ENCODE results near the gene GSTT2B. TPM values are rescaled to one million over a fixed set of nuclear protein-coding genes. Genes with fewer than 3 reads are reported as not detected.
"Not testable (repeated sequence)": the region's sequence is repeated elsewhere in the genome, so short reads cannot be mapped to it uniquely, and the experiment has no call there.

Gene GSTT2B
- polyA plus RNA-seq, 3 donors: 0.25 to 0.72 TPM; not detected in 1

- intact Hi-C loops (cut with micrococcal nuclease): no loop called here
- no peaks in the 10 kb centered on the region for H3K27me3 ChIP-seq (ENCODE audit: control insufficient read depth in 2 of 2, insufficient read depth in 2 of 2, low read length in 2 of 2)
- H3K27me3 Mint-ChIP-seq (ENCODE audit: low read depth in 3 of 3): peaks cover 3 to 12% (median 7%) of the 10 kb centered on the region in 3 donors
- peaks cover 9% of the 10 kb centered on the region for H3K4me1 Mint-ChIP-seq
- no peaks in the 10 kb centered on the region for H3K4me1 ChIP-seq (ENCODE audit: control insufficient read depth in 1 of 2, insufficient read depth in 2 of 2, low read length in 2 of 2)
- H3K4me3 ChIP-seq (replicated peaks in 1 of 3; ENCODE audit: low read depth in 2 of 3, low read length in 3 of 3): no peak overlapping the region
- WGBS (ENCODE audit: insufficient coverage): 100% methylated on average over 2 of the region's 3 CpGs
- H3K27ac ChIP-seq (ENCODE audit: low read depth in 1 of 2, low read length in 2 of 2): no peak overlapping the region
- H3K79me2 ChIP-seq (ENCODE audit: insufficient read depth, low read length): no peaks in the 10 kb centered on the region
- H4K20me1 ChIP-seq (ENCODE audit: insufficient read depth, low read length): no peaks in the 10 kb centered on the region
- no peaks in the 10 kb centered on the region for H3K36me3 Mint-ChIP-seq
- no peak for DNase-seq
- no peak overlapping the region for H3K4me3 Mint-ChIP-seq
- no peak overlapping the region for H3K4me2 ChIP-seq (replicated peaks; ENCODE audit: extremely low read depth, low read length, poor library complexity, severe bottlenecking)
- no peaks in the 10 kb centered on the region for H3K9me3 ChIP-seq (replicated peaks in 1 of 2; ENCODE audit: control insufficient read depth in 1 of 2, insufficient read depth in 1 of 2, low read length in 2 of 2)
- H3K27ac Mint-ChIP-seq: no peak overlapping the region
- no peak overlapping the region for H2AFZ ChIP-seq (ENCODE audit: insufficient read depth, low read depth, low read length, poor library complexity, severe bottlenecking)
- no peak for TF ChIP-seq CTCF (IDR thresholded peaks at IDR 0.05)
- H3K9me3 Mint-ChIP-seq: peaks cover 0 to 1% (median 0%) of the 10 kb centered on the region in 7 donors
- no peak overlapping the region for H3K9ac ChIP-seq (ENCODE audit: insufficient read depth, low read length, poor library complexity, severe bottlenecking)
- no peaks in the 10 kb centered on the region for H3K36me3 ChIP-seq (replicated peaks in 1 of 2; ENCODE audit: control insufficient read depth in 1 of 2, insufficient read depth in 2 of 2, low read length in 2 of 2)
These were observed 36.1 kb upstream of the GSTT2B start for GRCh38 chr22:23997092-23997491.

DNA sequence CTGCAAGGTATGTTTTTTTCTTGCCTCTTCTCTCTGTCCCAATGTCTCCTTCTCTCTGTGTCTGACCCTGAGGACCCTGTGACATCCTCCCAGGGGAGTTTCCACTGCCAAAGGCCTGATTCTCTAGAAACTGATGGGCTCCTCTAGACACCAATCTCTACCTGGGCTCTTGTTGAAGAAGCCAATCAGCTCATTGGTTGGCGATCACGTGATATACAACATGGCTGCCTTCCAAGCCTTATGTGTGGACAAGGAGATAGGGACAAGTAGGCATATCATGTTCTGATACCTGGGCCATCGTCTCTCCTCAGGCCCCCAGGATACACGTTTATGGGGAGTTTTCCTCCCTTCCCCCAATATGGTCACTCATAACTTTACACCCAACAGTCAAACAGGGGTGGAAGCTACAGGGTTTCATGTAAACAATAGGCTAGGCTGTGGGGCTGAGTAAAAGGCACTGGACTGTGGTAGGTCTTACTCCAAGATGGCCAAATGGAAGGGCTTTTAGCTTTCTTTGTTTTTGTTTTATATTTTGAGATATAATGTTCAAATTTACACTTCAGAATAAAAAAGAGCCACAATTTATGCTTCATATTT lies 32.7 kb upstream of the GSTT2B start:
- H3K36me3 Mint-ChIP-seq; H3K27me3 Mint-ChIP-seq (ENCODE audit: low read depth in 3 of 3); H3K4me3 Mint-ChIP-seq; H3K79me2 ChIP-seq (ENCODE audit: insufficient read depth, low read length); H3K4me1 Mint-ChIP-seq; H3K27me3 ChIP-seq (ENCODE audit: control insufficient read depth in 2 of 2, insufficient read depth in 2 of 2, low read length in 2 of 2); H4K20me1 ChIP-seq (ENCODE audit: insufficient read depth, low read length); H3K4me3 ChIP-seq (replicated peaks in 1 of 3; ENCODE audit: low read depth in 2 of 3, low read length in 3 of 3); intact Hi-C loops (cut with micrococcal nuclease); H3K9ac ChIP-seq (ENCODE audit: insufficient read depth, low read length, poor library complexity, severe bottlenecking); H3K27ac ChIP-seq (ENCODE audit: low read depth in 1 of 2, low read length in 2 of 2); H3K9me3 Mint-ChIP-seq; H3K36me3 ChIP-seq (replicated peaks in 1 of 2; ENCODE audit: control insufficient read depth in 1 of 2, insufficient read depth in 2 of 2, low read length in 2 of 2); DNase-seq; H3K9me3 ChIP-seq (replicated peaks in 1 of 2; ENCODE audit: control insufficient read depth in 1 of 2, insufficient read depth in 1 of 2, low read length in 2 of 2); H2AFZ ChIP-seq (ENCODE audit: insufficient read depth, low read depth, low read length, poor library complexity, severe bottlenecking); H3K27ac Mint-ChIP-seq; H3K4me2 ChIP-seq (replicated peaks; ENCODE audit: extremely low read depth, low read length, poor library complexity, severe bottlenecking); H3K4me1 ChIP-seq (ENCODE audit: control insufficient read depth in 1 of 2, insufficient read depth in 2 of 2, low read length in 2 of 2): not testable (repeated sequence)
- WGBS (ENCODE audit: insufficient coverage): no CpG with 5 or more reads among the region's 4 CpGs

DNA sequence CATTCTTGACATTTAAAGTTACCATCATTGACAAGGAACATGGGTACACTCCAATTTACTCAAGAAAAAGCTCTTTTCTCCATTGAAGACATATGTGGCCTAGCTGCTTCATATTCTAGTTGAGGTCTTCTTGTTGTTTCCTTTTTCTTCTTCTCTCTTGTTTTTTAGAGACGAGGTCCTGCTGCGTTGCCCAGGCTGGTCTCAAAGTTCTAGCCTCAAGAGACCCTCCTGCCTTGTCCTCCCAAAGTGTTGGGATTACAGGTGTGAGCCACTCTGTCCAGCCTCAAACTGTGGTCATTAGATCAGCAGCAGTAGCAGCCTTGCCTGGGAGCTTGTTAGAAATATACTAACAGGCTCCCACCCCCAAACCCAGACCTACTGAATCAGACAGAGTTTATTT lies 32.1 kb upstream of the GSTT2B start:
- H3K4me1 ChIP-seq (ENCODE audit: control insufficient read depth in 1 of 2, insufficient read depth in 2 of 2, low read length in 2 of 2); H3K36me3 Mint-ChIP-seq; intact Hi-C loops (cut with micrococcal nuclease); H3K27me3 Mint-ChIP-seq (ENCODE audit: low read depth in 3 of 3); H3K4me1 Mint-ChIP-seq; H3K9me3 Mint-ChIP-seq; H3K27ac Mint-ChIP-seq; H3K9ac ChIP-seq (ENCODE audit: insufficient read depth, low read length, poor library complexity, severe bottlenecking); H4K20me1 ChIP-seq (ENCODE audit: insufficient read depth, low read length); H3K27me3 ChIP-seq (ENCODE audit: control insufficient read depth in 2 of 2, insufficient read depth in 2 of 2, low read length in 2 of 2); H3K9me3 ChIP-seq (replicated peaks in 1 of 2; ENCODE audit: control insufficient read depth in 1 of 2, insufficient read depth in 1 of 2, low read length in 2 of 2); DNase-seq; H3K4me3 ChIP-seq (replicated peaks in 1 of 3; ENCODE audit: low read depth in 2 of 3, low read length in 3 of 3); H3K4me3 Mint-ChIP-seq; H3K27ac ChIP-seq (ENCODE audit: low read depth in 1 of 2, low read length in 2 of 2); H3K4me2 ChIP-seq (replicated peaks; ENCODE audit: extremely low read depth, low read length, poor library complexity, severe bottlenecking); H3K79me2 ChIP-seq (ENCODE audit: insufficient read depth, low read length); H3K36me3 ChIP-seq (replicated peaks in 1 of 2; ENCODE audit: control insufficient read depth in 1 of 2, insufficient read depth in 2 of 2, low read length in 2 of 2); H2AFZ ChIP-seq (ENCODE audit: insufficient read depth, low read depth, low read length, poor library complexity, severe bottlenecking): not testable (repeated sequence)
- no CpG with 5 or more reads among the region's 2 CpGs for WGBS (ENCODE audit: insufficient coverage)

DNA sequence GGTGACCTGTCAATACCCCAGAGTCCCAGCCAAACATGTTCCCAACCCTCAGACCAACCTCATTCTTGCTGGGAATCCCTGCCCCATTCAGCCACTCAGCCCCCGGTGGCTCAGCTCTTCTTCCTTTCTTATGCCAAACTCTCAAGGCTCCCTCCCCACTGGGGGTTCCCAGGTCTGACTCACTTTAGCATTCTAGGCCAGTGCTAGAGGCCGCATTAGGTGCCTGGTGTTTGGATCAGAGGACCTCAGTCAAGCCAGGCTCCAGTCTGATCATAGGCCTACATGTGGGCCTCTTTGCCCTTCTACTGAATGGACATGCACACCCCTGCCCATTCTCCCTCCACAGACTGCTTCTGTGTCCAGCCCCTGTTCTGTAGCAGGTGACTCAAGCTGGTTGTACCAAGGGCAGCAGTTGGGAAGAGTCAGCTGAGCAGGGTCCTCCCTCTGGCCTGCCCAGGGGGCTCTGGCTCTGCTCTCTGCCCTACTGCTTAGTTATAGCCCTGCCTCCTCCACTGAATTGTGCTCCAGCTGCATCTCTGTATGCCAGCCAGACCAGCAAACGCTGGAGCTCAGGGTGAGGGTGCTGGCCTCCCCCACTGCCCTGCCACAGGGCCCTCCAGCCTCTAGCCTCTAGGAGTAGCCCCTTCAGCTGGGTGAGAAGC lies 28.7 kb upstream of the GSTT2B start:
- not testable (repeated sequence) for H3K27me3 ChIP-seq (ENCODE audit: control insufficient read depth in 2 of 2, insufficient read depth in 2 of 2, low read length in 2 of 2); H3K4me3 Mint-ChIP-seq; H3K4me1 ChIP-seq (ENCODE audit: control insufficient read depth in 1 of 2, insufficient read depth in 2 of 2, low read length in 2 of 2); H3K36me3 ChIP-seq (replicated peaks in 1 of 2; ENCODE audit: control insufficient read depth in 1 of 2, insufficient read depth in 2 of 2, low read length in 2 of 2); H3K9me3 Mint-ChIP-seq; H2AFZ ChIP-seq (ENCODE audit: insufficient read depth, low read depth, low read length, poor library complexity, severe bottlenecking); H3K36me3 Mint-ChIP-seq; H3K27ac Mint-ChIP-seq; H3K4me2 ChIP-seq (replicated peaks; ENCODE audit: extremely low read depth, low read length, poor library complexity, severe bottlenecking); DNase-seq; H3K4me3 ChIP-seq (replicated peaks in 1 of 3; ENCODE audit: low read depth in 2 of 3, low read length in 3 of 3); H3K27ac ChIP-seq (ENCODE audit: low read depth in 1 of 2, low read length in 2 of 2); H4K20me1 ChIP-seq (ENCODE audit: insufficient read depth, low read length); H3K27me3 Mint-ChIP-seq (ENCODE audit: low read depth in 3 of 3); H3K79me2 ChIP-seq (ENCODE audit: insufficient read depth, low read length); H3K9me3 ChIP-seq (replicated peaks in 1 of 2; ENCODE audit: control insufficient read depth in 1 of 2, insufficient read depth in 1 of 2, low read length in 2 of 2); H3K4me1 Mint-ChIP-seq; H3K9ac ChIP-seq (ENCODE audit: insufficient read depth, low read length, poor library complexity, severe bottlenecking)
- WGBS (ENCODE audit: insufficient coverage): 100% methylated on average over 1 of the region's 3 CpGs
- intact Hi-C loops (cut with micrococcal nuclease): loop anchor here in 1 of 2 donors (10.0 kb wide), 1 partner anchor 185 kb away; no protein-coding TSS in a partner anchor

Data from CD14-positive monocyte (primary cell).